Right lobe of liver (tissue), 4 donors: ENCODE measurements around the gene CASP3.

Source experiments
- POLR2A ChIP-seq: fragments of 450-650 bp; IDR thresholded peaks from one replicate; pipeline ENCODE4 v1.6.1; 2017; ENCODE audit warnings: antibody characterized with exemption, mild to moderate bottlenecking
- TF ChIP-seq, protein P1 (sequence below), 4 donors: fragments of 200-600 bp in 3 of 4; fragments of 450-650 bp in 1 of 4; IDR thresholded peaks; one replicate each; pipeline versions ENCODE4 v1.5.1 to v1.8.0; 2016 to 2022; ENCODE audit warnings: antibody characterized with exemption in 4 of 4, mild to moderate bottlenecking in 2 of 4
- donor health status: DM: no; HTN: no; CAD: no.
- donor health status: DM: no; HTN: no; CAD: no.
- donor health status: DM: no; HTN: yes; CAD: no.

DNA sequence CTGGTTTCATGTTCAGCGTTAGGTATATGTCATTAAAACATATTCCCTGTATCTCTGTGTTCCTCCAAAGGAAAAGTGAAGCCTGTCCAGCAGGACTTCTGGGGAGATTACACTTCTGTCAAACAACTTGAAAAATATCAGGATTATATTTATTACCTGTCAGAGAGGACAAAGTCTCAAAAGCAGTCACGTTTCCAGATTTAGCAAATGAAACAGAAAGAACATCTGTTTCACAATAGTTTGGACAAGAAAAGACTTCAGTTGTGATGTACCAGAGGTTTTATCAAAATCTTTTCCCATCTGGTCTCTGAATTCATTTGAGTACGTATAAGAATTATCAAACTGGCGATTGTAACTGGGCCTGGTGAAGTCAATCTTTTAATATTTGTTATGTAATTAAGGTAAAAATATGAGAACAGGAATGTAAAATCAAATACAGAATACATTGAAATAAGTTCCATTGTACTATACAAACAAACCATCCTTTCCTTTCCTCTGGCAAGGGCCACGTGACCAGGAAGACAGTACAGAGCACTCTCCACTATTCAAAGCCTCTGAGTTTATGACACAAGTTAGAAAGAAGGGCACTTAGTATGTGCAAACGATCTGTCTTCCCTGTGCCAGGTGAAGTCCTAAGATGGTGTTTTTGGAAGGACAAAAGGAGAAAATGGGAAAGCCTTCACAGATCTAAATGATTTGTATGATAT, 3.2 kb downstream of the CASP3 start:
- TF ChIP-seq, protein P1, sequence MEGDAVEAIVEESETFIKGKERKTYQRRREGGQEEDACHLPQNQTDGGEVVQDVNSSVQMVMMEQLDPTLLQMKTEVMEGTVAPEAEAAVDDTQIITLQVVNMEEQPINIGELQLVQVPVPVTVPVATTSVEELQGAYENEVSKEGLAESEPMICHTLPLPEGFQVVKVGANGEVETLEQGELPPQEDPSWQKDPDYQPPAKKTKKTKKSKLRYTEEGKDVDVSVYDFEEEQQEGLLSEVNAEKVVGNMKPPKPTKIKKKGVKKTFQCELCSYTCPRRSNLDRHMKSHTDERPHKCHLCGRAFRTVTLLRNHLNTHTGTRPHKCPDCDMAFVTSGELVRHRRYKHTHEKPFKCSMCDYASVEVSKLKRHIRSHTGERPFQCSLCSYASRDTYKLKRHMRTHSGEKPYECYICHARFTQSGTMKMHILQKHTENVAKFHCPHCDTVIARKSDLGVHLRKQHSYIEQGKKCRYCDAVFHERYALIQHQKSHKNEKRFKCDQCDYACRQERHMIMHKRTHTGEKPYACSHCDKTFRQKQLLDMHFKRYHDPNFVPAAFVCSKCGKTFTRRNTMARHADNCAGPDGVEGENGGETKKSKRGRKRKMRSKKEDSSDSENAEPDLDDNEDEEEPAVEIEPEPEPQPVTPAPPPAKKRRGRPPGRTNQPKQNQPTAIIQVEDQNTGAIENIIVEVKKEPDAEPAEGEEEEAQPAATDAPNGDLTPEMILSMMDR (IDR thresholded peaks at IDR 0.05) = no peak
- no peak for TF ChIP-seq POLR2A
